Breast epithelium (tissue), 4 donors: ENCODE measurements around the gene OR10G8. TPM values are rescaled to one million over a fixed set of nuclear protein-coding genes. Genes with fewer than 3 reads are reported as not detected.

Experiments used
- DNase-seq, 2 donors: peaks; one replicate each; pipeline ENCODE4 v3.0.0-alpha.2; 2019; ENCODE audit warnings: low spot score in 2 of 2
- H3K27ac ChIP-seq, 2 donors: fragments of 200-600 bp; sonication (generic) in 1 of 2; one replicate each; pipeline ENCODE4 v1.5.1; 2016 to 2019; ENCODE audit warnings: mild to moderate bottlenecking in 1 of 2
- H3K27me3 ChIP-seq, 2 donors: fragments of 200-600 bp; sonication (generic) in 1 of 2; one replicate each; pipeline versions ENCODE4 v1.5.1 to v1.6.0; 2017 to 2019; ENCODE audit warnings: control low read depth in 1 of 2, mild to moderate bottlenecking in 1 of 2
- H3K36me3 ChIP-seq: fragments of 200-600 bp; one replicate; pipeline ENCODE4 v1.5.1; 2019
- H3K4me1 ChIP-seq, 2 donors: fragments of 200-600 bp; sonication (generic); one replicate each; pipeline ENCODE4 v1.5.1; 2016 to 2019; ENCODE audit warnings: control low read depth in 1 of 2
- H3K4me3 ChIP-seq, 3 donors: fragments of 200-600 bp; sonication (generic); 1 replicate in 2 of 3; 2 replicates in 1 of 3; pipeline ENCODE4 v1.5.1; 2016 to 2019; ENCODE audit warnings: mild to moderate bottlenecking in 3 of 3, moderate library complexity in 2 of 3
- H3K9me3 ChIP-seq, 2 donors: fragments of 200-600 bp; sonication (generic) in 1 of 2; one replicate each; pipeline ENCODE4 v1.5.1; 2016 to 2019; ENCODE audit warnings: control low read depth in 1 of 2
- CTCF ChIP-seq, 3 donors: fragments of 450-650 bp; IDR thresholded peaks; one replicate each; pipeline ENCODE4 v1.5.1; 2016 to 2017; ENCODE audit warnings: antibody characterized with exemption in 3 of 3, mild to moderate bottlenecking in 3 of 3, moderate library complexity in 3 of 3
- POLR2A ChIP-seq: fragments of 450-650 bp; IDR thresholded peaks from one replicate; pipeline ENCODE4 v1.6.1; 2016; ENCODE audit warnings: antibody characterized with exemption, mild to moderate bottlenecking, moderate library complexity
- POLR2AphosphoS5 ChIP-seq, 3 donors: sonication (generic); formaldehyde crosslinking; IDR thresholded peaks; one replicate each; pipeline ENCODE4 v1.6.1; 2017; ENCODE audit warnings: antibody characterized with exemption in 3 of 3
- intact Hi-C: fragments of 100-400 bp; cut with DNase I; formaldehyde crosslinking; loops from one replicate; pipeline ENCODE4 v1.15.1; 2023; ENCODE audit warnings: low total_unique reads
- total RNA-seq, 3 donors: library from RNA; depleted of rRNA; stranded (reverse); fragments of >200 nt; gene quantifications; one replicate each; pipeline ENCODE4 v1.1.0, GENCODE V29; 2016

OR10G8 gene
- total RNA-seq, 3 donors from 2014 or later: not detected

DNA sequence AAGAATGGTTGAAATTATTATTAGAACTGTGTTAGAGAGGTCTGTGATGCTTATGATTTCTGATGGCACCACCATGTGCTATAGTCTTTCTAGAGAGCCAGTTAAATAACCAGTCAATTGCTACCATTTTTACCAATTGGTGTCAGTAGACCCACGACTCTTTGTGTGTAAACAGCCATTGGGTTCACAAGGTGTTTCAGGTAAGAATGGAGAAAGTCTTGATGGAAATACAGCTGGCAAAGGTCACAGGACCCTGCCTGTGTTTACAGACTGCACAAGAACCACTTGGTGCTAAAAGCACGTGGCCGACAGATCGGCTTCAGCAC lies 45.0 kb downstream of the OR10G8 start:
- intact Hi-C loops: no loop called here
- Histone ChIP-seq H3K36me3 (no peaks in the 10 kb centered on the region), H3K4me3 (no peak overlapping the region), H3K9me3 (no peaks in the 10 kb centered on the region), H3K27me3 (peaks cover 0 to 33% of the 10 kb centered on the region in 2 donors), H3K27ac (no peak overlapping the region), H3K4me1 (no peaks in the 10 kb centered on the region)
- DNase-seq: no peak
- TF ChIP-seq POLR2AphosphoS5 (IDR thresholded peaks at IDR 0.05): no peak
- no peak for TF ChIP-seq CTCF (IDR thresholded peaks at IDR 0.05)
- TF ChIP-seq POLR2A: no peak

GRCh38 chr11:124072147-124072546 lies 45.5 kb downstream of the OR10G8 start:
- Histone ChIP-seq H3K27ac (no peak overlapping the region), H3K27me3 (peaks cover 0 to 33% of the 10 kb centered on the region in 2 donors), H3K36me3 (no peaks in the 10 kb centered on the region), H3K9me3 (no peaks in the 10 kb centered on the region), H3K4me1 (no peaks in the 10 kb centered on the region), H3K4me3 (no peak overlapping the region)
- no peak for DNase-seq
- TF ChIP-seq POLR2AphosphoS5 (IDR thresholded peaks at IDR 0.05) (no peak), POLR2A (no peak), CTCF (IDR thresholded peaks at IDR 0.05) (no peak)
- intact Hi-C loops: no loop called here

- Histone ChIP-seq H3K27me3 (peaks cover 0 to 28% of the 10 kb centered on the region in 2 donors), H3K36me3 (no peaks in the 10 kb centered on the region), H3K4me3 (no peak overlapping the region), H3K27ac (no peak overlapping the region), H3K4me1 (no peaks in the 10 kb centered on the region), H3K9me3 (no peaks in the 10 kb centered on the region)
- intact Hi-C loops: no loop called here
- DNase-seq: no peak
- TF ChIP-seq POLR2AphosphoS5 (IDR thresholded peaks at IDR 0.05): no peak
- no peak for TF ChIP-seq POLR2A
- TF ChIP-seq CTCF (IDR thresholded peaks at IDR 0.05): no peak
Observed at GRCh38 chr11:124074554-124074953, 48.0 kb downstream of the OR10G8 start.

DNA sequence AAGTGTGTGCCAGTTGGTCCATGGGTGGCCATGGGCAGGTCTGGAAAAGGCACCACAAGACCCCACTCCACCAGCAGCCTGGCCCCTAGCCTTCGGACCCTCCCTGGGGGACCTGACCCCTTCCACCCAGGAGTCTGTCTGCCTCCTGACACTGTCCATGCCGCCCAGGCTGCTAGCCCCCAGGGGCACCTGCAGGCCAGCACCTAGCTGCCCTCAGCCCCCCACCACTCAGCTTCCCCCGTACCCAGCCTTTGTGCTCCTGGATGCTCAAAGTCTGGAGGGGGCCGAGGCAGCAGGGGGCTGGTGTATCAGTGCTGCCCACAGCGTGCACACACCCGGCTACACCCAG lies 48.9 kb downstream of the OR10G8 start:
- peaks cover 0 to 19% of the 10 kb centered on the region in 2 donors for H3K27me3 ChIP-seq
- intact Hi-C loops: no loop called here
- no peaks in the 10 kb centered on the region for H3K9me3 ChIP-seq
- TF ChIP-seq CTCF (IDR thresholded peaks at IDR 0.05) (no peak), POLR2AphosphoS5 (IDR thresholded peaks at IDR 0.05) (no peak), POLR2A (no peak)
- no peaks in the 10 kb centered on the region for H3K4me1 ChIP-seq
- DNase-seq: no peak
- H3K4me3 ChIP-seq: peak overlapping the region in 2 of 3 donors; percentile 49 to 67
- no peaks in the 10 kb centered on the region for H3K36me3 ChIP-seq
- H3K27ac ChIP-seq: peak overlapping the region in 1 of 2 donors; percentile 25

GRCh38 chr11:124075841-124076651 lies 49.4 kb downstream of the OR10G8 start:
- intact Hi-C loops: no loop called here
- Histone ChIP-seq H3K4me3 (peak overlapping the region; percentile 39 to 67 (median 49)), H3K36me3 (no peaks in the 10 kb centered on the region), H3K9me3 (no peaks in the 10 kb centered on the region), H3K27ac (peak overlapping the region in 1 of 2 donors; percentile 25), H3K4me1 (no peaks in the 10 kb centered on the region), H3K27me3 (peaks cover 0 to 18% of the 10 kb centered on the region in 2 donors)
- DNase-seq: no peak
- TF ChIP-seq CTCF (IDR thresholded peaks at IDR 0.05): no peak
- TF ChIP-seq POLR2AphosphoS5 (IDR thresholded peaks at IDR 0.05): no peak
